Cardiac ventricle fibroblast (primary cell): Measurements from ENCODE around the gene RAG2. TPM values are rescaled to one million over a fixed set of nuclear protein-coding genes. Genes with fewer than 3 reads are reported as not detected.

Experiments used
- total RNA-seq: library from RNA; depleted of rRNA; stranded (reverse); fragments of >200 nt; gene quantifications from 2 replicates; pipeline ENCODE4 v1.2.3, GENCODE V29; 2015

Gene RAG2
- total RNA-seq: not detected in 2 replicates

GRCh38 chr11:36598051-36598450, at the start of gene RAG2:
RAG2 (minus strand) TSS chr11:36598236; CDS start chr11:36594168, 4,068 bp downstream.

GRCh38 chr11:36594316-36594989, 3.6 kb downstream of the RAG2 start, which contains the start of gene IFTAP:
IFTAP (plus strand) TSS chr11:36594502; CDS start chr11:36610104, 15,602 bp downstream.

GRCh38 chr11:36567694-36568093, 30.3 kb downstream of the RAG2 start, which contains the start of gene RAG1:
RAG1 (plus strand) TSS chr11:36568007; CDS start chr11:36573305, 5,298 bp downstream.

Other genes with a start within 250 kb of the RAG2 start
- gene TRAF6, start 88.0 kb downstream of the RAG2 start, total RNA-seq: 5.2 and 5.7 TPM in 2 replicates
- 0.05 and 0.25 TPM in 2 replicates for gene RAG1, start 30.2 kb downstream of the RAG2 start, total RNA-seq
- 18.2 and 19.8 TPM in 2 replicates for gene IFTAP, start 3.7 kb downstream of the RAG2 start, total RNA-seq